SJSA1 (cell line): ENCODE measurements around the gene DNAI7. TPM values are rescaled to one million over a fixed set of nuclear protein-coding genes. Genes with fewer than 3 reads are reported as not detected.

Experiments
- DNase-seq, 2 experiments: peaks; one replicate each; pipeline ENCODE4 v3.0.0-alpha.2; 2015 to 2020; ENCODE audit warnings: low spot score in 2 of 2, low read depth in 1 of 2
- H3K27ac ChIP-seq: fragments of 250-450 bp; sonication (Bioruptor Pico); 2 replicates; pipeline ENCODE4 v1.5.1; 2020; ENCODE audit warnings: mild to moderate bottlenecking, moderate library complexity
- H3K27me3 ChIP-seq: fragments of 250-450 bp; sonication (Bioruptor Pico); replicated peaks from 2 replicates; pipeline ENCODE4 v1.5.1; 2020; ENCODE audit warnings: mild to moderate bottlenecking, moderate library complexity
- H3K36me3 ChIP-seq: fragments of 250-450 bp; sonication (Bioruptor Pico); 2 replicates; pipeline ENCODE4 v1.5.1; 2020; ENCODE audit warnings: mild to moderate bottlenecking
- H3K4me1 ChIP-seq: fragments of 250-450 bp; sonication (Bioruptor Pico); replicated peaks from 2 replicates; pipeline ENCODE4 v1.6.1; 2021; ENCODE audit warnings: mild to moderate bottlenecking
- H3K4me3 ChIP-seq: fragments of 250-450 bp; sonication (Bioruptor Pico); 2 replicates; pipeline ENCODE4 v1.5.1; 2020; ENCODE audit warnings: mild to moderate bottlenecking
- H3K9me3 ChIP-seq: fragments of 250-450 bp; sonication (Bioruptor Pico); replicated peaks from 2 replicates; pipeline ENCODE4 v1.5.1; 2020; ENCODE audit warnings: mild to moderate bottlenecking
- total RNA-seq: library from RNA; depleted of rRNA; stranded (reverse); fragments of >200 nt; shearing (Covaris generic); gene quantifications from 2 replicates; pipeline ENCODE4 v1.2.3, GENCODE V29; 2014

The DNAI7 gene
- total RNA-seq, 1 experiment from 2014 or later = 1.2 TPM

- no peak overlapping the region for H3K4me3 ChIP-seq
- H3K4me1 ChIP-seq = no peaks in the 10 kb centered on the region
- H3K9me3 ChIP-seq = no peaks in the 10 kb centered on the region
- no peaks in the 10 kb centered on the region for H3K36me3 ChIP-seq
- no peak for DNase-seq
- H3K27ac ChIP-seq = no peak overlapping the region
- no peaks in the 10 kb centered on the region for H3K27me3 ChIP-seq
These were observed 87.0 kb downstream of the DNAI7 start for GRCh38 chr12:25107920-25108319.

GRCh38 chr12:25106818-25107217, 88.1 kb downstream of the DNAI7 start:
- Histone ChIP-seq H3K4me1 (no peaks in the 10 kb centered on the region), H3K27ac (no peak overlapping the region), H3K27me3 (no peaks in the 10 kb centered on the region), H3K36me3 (no peaks in the 10 kb centered on the region), H3K4me3 (no peak overlapping the region), H3K9me3 (no peaks in the 10 kb centered on the region)
- no peak for DNase-seq

GRCh38 chr12:25102402-25102801, 92.6 kb downstream of the DNAI7 start:
- Histone ChIP-seq H3K9me3 (no peaks in the 10 kb centered on the region), H3K27ac (no peak overlapping the region), H3K27me3 (no peaks in the 10 kb centered on the region), H3K4me1 (no peaks in the 10 kb centered on the region), H3K4me3 (no peak overlapping the region), H3K36me3 (no peaks in the 10 kb centered on the region)
- no peak for DNase-seq

- Histone ChIP-seq H3K4me1 (no peaks in the 10 kb centered on the region), H3K4me3 (no peak overlapping the region), H3K36me3 (no peaks in the 10 kb centered on the region), H3K27me3 (no peaks in the 10 kb centered on the region), H3K27ac (no peak overlapping the region), H3K9me3 (no peaks in the 10 kb centered on the region)
- DNase-seq = no peak
These were observed 93.9 kb downstream of the DNAI7 start for GRCh38 chr12:25101092-25101445.

GRCh38 chr12:25100194-25101091, 94.5 kb downstream of the DNAI7 start:
- no peak for DNase-seq
- H3K4me3 ChIP-seq = no peak overlapping the region
- no peaks in the 10 kb centered on the region for H3K27me3 ChIP-seq
- no peaks in the 10 kb centered on the region for H3K4me1 ChIP-seq
- H3K9me3 ChIP-seq = no peaks in the 10 kb centered on the region
- no peak overlapping the region for H3K27ac ChIP-seq
- no peaks in the 10 kb centered on the region for H3K36me3 ChIP-seq

- no peaks in the 10 kb centered on the region for H3K4me1 ChIP-seq
- H3K36me3 ChIP-seq = no peaks in the 10 kb centered on the region
- DNase-seq = no peak
- no peaks in the 10 kb centered on the region for H3K9me3 ChIP-seq
- 0 out of 2 replicates have a peak, but pooled peaks cover 3% of the 10 kb centered on the region for H3K27me3 ChIP-seq
- H3K27ac ChIP-seq = no peak overlapping the region
- H3K4me3 ChIP-seq = no peak overlapping the region
These were observed 96.0 kb downstream of the DNAI7 start for GRCh38 chr12:25099010-25099409.

- H3K27me3 ChIP-seq = 0 out of 2 replicates have a peak, but pooled peaks cover 3% of the 10 kb centered on the region
- no peaks in the 10 kb centered on the region for H3K36me3 ChIP-seq
- no peaks in the 10 kb centered on the region; the same call in 1 of the 2 replicates for H3K9me3 ChIP-seq
- H3K4me1 ChIP-seq = no peaks in the 10 kb centered on the region
- DNase-seq = no peak
- H3K4me3 ChIP-seq = no peak overlapping the region
- H3K27ac ChIP-seq = no peak overlapping the region
These were observed 105.2 kb downstream of the DNAI7 start for GRCh38 chr12:25089738-25090137.

- Histone ChIP-seq H3K9me3 (no peaks in the 10 kb centered on the region; the same call in 1 of the 2 replicates), H3K4me3 (no peak overlapping the region), H3K27ac (no peak overlapping the region), H3K36me3 (no peaks in the 10 kb centered on the region), H3K4me1 (peaks cover 6% of the 10 kb centered on the region; the same call in 1 of the 2 replicates), H3K27me3 (0 out of 2 replicates have a peak, but pooled peaks cover 3% of the 10 kb centered on the region)
- DNase-seq = no peak
These were observed 107.4 kb downstream of the DNAI7 start for GRCh38 chr12:25087596-25087995.

- Histone ChIP-seq H3K9me3 (no peaks in the 10 kb centered on the region), H3K36me3 (no peaks in the 10 kb centered on the region), H3K4me1 (peaks cover 6% of the 10 kb centered on the region; the same call in 1 of the 2 replicates), H3K27ac (no peak overlapping the region), H3K27me3 (0 out of 2 replicates have a peak, but pooled peaks cover 3% of the 10 kb centered on the region), H3K4me3 (no peak overlapping the region)
- no peak for DNase-seq
These were observed 110.1 kb downstream of the DNAI7 start for GRCh38 chr12:25084816-25085215.

GRCh38 chr12:25083211-25083610, 111.7 kb downstream of the DNAI7 start:
- Histone ChIP-seq H3K4me1 (peaks cover 6% of the 10 kb centered on the region; the same call in 1 of the 2 replicates), H3K9me3 (no peaks in the 10 kb centered on the region), H3K36me3 (no peaks in the 10 kb centered on the region), H3K27ac (no peak overlapping the region), H3K4me3 (no peak overlapping the region), H3K27me3 (0 out of 2 replicates have a peak, but pooled peaks cover 3% of the 10 kb centered on the region)
- DNase-seq = no peak

GRCh38 chr12:25082628-25083027, 112.3 kb downstream of the DNAI7 start:
- Histone ChIP-seq H3K27me3 (0 out of 2 replicates have a peak, but pooled peaks cover 3% of the 10 kb centered on the region), H3K4me3 (no peak overlapping the region), H3K36me3 (no peaks in the 10 kb centered on the region), H3K27ac (no peak overlapping the region), H3K9me3 (no peaks in the 10 kb centered on the region), H3K4me1 (peaks cover 6% of the 10 kb centered on the region; the same call in 1 of the 2 replicates)
- DNase-seq = no peak

GRCh38 chr12:25079393-25079792, 115.6 kb downstream of the DNAI7 start:
- Histone ChIP-seq H3K9me3 (no peaks in the 10 kb centered on the region), H3K4me1 (peaks cover 6% of the 10 kb centered on the region; the same call in 1 of the 2 replicates), H3K27me3 (0 out of 2 replicates have a peak, but pooled peaks cover 3% of the 10 kb centered on the region), H3K36me3 (no peaks in the 10 kb centered on the region), H3K27ac (no peak overlapping the region), H3K4me3 (no peak overlapping the region)
- no peak for DNase-seq

- Histone ChIP-seq H3K9me3 (no peaks in the 10 kb centered on the region), H3K27me3 (no peaks in the 10 kb centered on the region)
- DNase-seq = no peak
These were observed 120.0 kb downstream of the DNAI7 start for GRCh38 chr12:25074954-25075353.

GRCh38 chr12:25074113-25074512, 120.8 kb downstream of the DNAI7 start:
- no peak for DNase-seq
- no peaks in the 10 kb centered on the region for H3K27me3 ChIP-seq
- no peaks in the 10 kb centered on the region for H3K9me3 ChIP-seq
- no peak overlapping the region for H3K27ac ChIP-seq
- no peaks in the 10 kb centered on the region for H3K36me3 ChIP-seq
- H3K4me3 ChIP-seq = no peak overlapping the region
- no peaks in the 10 kb centered on the region for H3K4me1 ChIP-seq

More at GRCh38 chr12:25074954-25075353, 120.0 kb downstream of the DNAI7 start:
- Histone ChIP-seq H3K4me3 (no peak overlapping the region), H3K27ac (no peak overlapping the region), H3K4me1 (no peaks in the 10 kb centered on the region), H3K36me3 (no peaks in the 10 kb centered on the region)
